Measurements from ENCODE around the gene CPEB3.
"Not testable (repeated sequence)": the region's sequence is repeated elsewhere in the genome, so short reads cannot be mapped to it uniquely, and the experiment has no call there.

CPEB3 gene

GRCh38 chr10:92087750-92088395, 203.0 kb downstream of the CPEB3 start:
- DNase-seq, result no peak

- no peak for DNase-seq
These were observed 208.1 kb downstream of the CPEB3 start for GRCh38 chr10:92082583-92083280.

- no peak for DNase-seq
These were observed 209.2 kb downstream of the CPEB3 start for GRCh38 chr10:92081641-92082040.

GRCh38 chr10:92080244-92080643, 210.6 kb downstream of the CPEB3 start:
- no peak for DNase-seq

- DNase-seq, result no peak
These were observed 211.9 kb downstream of the CPEB3 start for GRCh38 chr10:92079003-92079402.

- DNase-seq, result no peak
These were observed 214.2 kb downstream of the CPEB3 start for GRCh38 chr10:92076722-92077121.

- DNase-seq, result no peak
These were observed 215.0 kb downstream of the CPEB3 start for GRCh38 chr10:92075829-92076228.

- no peak for DNase-seq
These were observed 216.6 kb downstream of the CPEB3 start for GRCh38 chr10:92074126-92074887.

GRCh38 chr10:92068900-92069299, 222.0 kb downstream of the CPEB3 start:
- DNase-seq, result no peak

- DNase-seq, result no peak
These were observed 224.5 kb downstream of the CPEB3 start for GRCh38 chr10:92066386-92066785.

GRCh38 chr10:92064506-92064905, 226.4 kb downstream of the CPEB3 start:
- DNase-seq, result no peak

GRCh38 chr10:92062273-92062672, 228.6 kb downstream of the CPEB3 start:
- DNase-seq, result no peak

- no peak for DNase-seq
These were observed 236.1 kb downstream of the CPEB3 start for GRCh38 chr10:92054807-92055206.

- DNase-seq, result no peak
These were observed 238.1 kb downstream of the CPEB3 start for GRCh38 chr10:92052741-92053140.

GRCh38 chr10:92052088-92052487, 238.8 kb downstream of the CPEB3 start:
- DNase-seq, result no peak

GRCh38 chr10:92047215-92047614, 243.7 kb downstream of the CPEB3 start:
- no peak for DNase-seq

- no peak for DNase-seq
These were observed 245.2 kb downstream of the CPEB3 start for GRCh38 chr10:92045641-92046106.

GRCh38 chr10:92042541-92042940, 248.3 kb downstream of the CPEB3 start:
- no peak for DNase-seq

- DNase-seq, result no peak
These were observed 251.9 kb downstream of the CPEB3 start for GRCh38 chr10:92038949-92039348.

GRCh38 chr10:92033070-92033469, 257.8 kb downstream of the CPEB3 start:
- not testable (repeated sequence) for DNase-seq

- DNase-seq, result no peak
These were observed 259.3 kb downstream of the CPEB3 start for GRCh38 chr10:92031580-92031979.

- no peak for DNase-seq
These were observed 263.7 kb downstream of the CPEB3 start for GRCh38 chr10:92027141-92027540.

GRCh38 chr10:92025340-92025739, 265.5 kb downstream of the CPEB3 start:
- not testable (repeated sequence) for DNase-seq

GRCh38 chr10:92024700-92025099, 266.2 kb downstream of the CPEB3 start:
- DNase-seq, result no peak
